Measurements from ENCODE around the gene RAB6B. TPM values are rescaled to one million over a fixed set of nuclear protein-coding genes. Genes with fewer than 3 reads are reported as not detected.

RAB6B gene
- polyA plus RNA-seq, 1 donor (not counting 4 experiments of a cell fraction or from before 2014, with no cell fraction given), result 2.2 TPM

GRCh38 chr3:133820889-133821675 lies 74.6 kb downstream of the RAB6B start:
- Histone ChIP-seq H3K27me3 (ENCODE audit: control insufficient read depth, extremely low read depth, insufficient read depth, low read length) (no peaks in the 10 kb centered on the region), H3K9me3 (ENCODE audit: control insufficient read depth, low read depth, low read length) (no peaks in the 10 kb centered on the region), H3K4me3 (ENCODE audit: control insufficient read depth in 2 of 3, extremely low read depth in 1 of 3, insufficient read depth in 2 of 3, low read depth in 1 of 3, low read length in 3 of 3) (no peak overlapping the region), H4K20me1 (ENCODE audit: control insufficient read depth, extremely low read depth, insufficient read depth, low read length) (no peaks in the 10 kb centered on the region), H3K4me2 (ENCODE audit: control insufficient read depth, extremely low read depth, insufficient read depth, low read depth, low read length) (no peak overlapping the region), H3K36me3 (ENCODE audit: control insufficient read depth in 2 of 2, extremely low read depth in 1 of 2, insufficient read depth in 2 of 2, low read length in 2 of 2) (peaks cover 6 to 40% of the 10 kb centered on the region in 2 experiments), H3K27ac (ENCODE audit: control insufficient read depth, insufficient read depth, low read length) (no peak overlapping the region), H3K9me1 (ENCODE audit: control insufficient read depth, extremely low read depth, insufficient read depth, low read length) (no peaks in the 10 kb centered on the region), H3K4me1 (ENCODE audit: control insufficient read depth, extremely low read depth, insufficient read depth, low read length) (peaks cover 29% of the 10 kb centered on the region), H2AFZ (ENCODE audit: control insufficient read depth, low read length) (no peak overlapping the region), H3K9ac (ENCODE audit: control insufficient read depth, extremely low read depth, insufficient read depth, low read length) (no peak overlapping the region), H3K79me2 (ENCODE audit: control insufficient read depth, insufficient read depth, low read length) (no peaks in the 10 kb centered on the region)
- FAIRE-seq, result no peak
- no peak for DNase-seq (ENCODE audit: low read depth, low spot score)
- no peak for TF ChIP-seq CTCF (optimal IDR thresholded peaks at IDR 0.05 in 1 of 3, IDR thresholded peaks at IDR 0.05 in 1 of 3, conservative IDR thresholded peaks at IDR 0.05 in 1 of 3; ENCODE audit: extremely low read depth in 1 of 3, insufficient read depth in 2 of 3, low read length in 3 of 3)
- no peak for TF ChIP-seq EZH2 (IDR thresholded peaks at IDR 0.05; ENCODE audit: low read length)
- dilution Hi-C loops (cut with MboI; ENCODE audit: extremely low pct_ligation_motif_present, low sequenced_read_pairs), result loop anchor here (5.0 kb wide), 1 partner anchor 51 kb away; no protein-coding TSS in a partner anchor

- DNase-seq (ENCODE audit: low read depth, low spot score), result peak; percentile 52
- H3K4me2 ChIP-seq (ENCODE audit: control insufficient read depth, extremely low read depth, insufficient read depth, low read depth, low read length), result peak overlapping the region; percentile 44
- H3K4me1 ChIP-seq (ENCODE audit: control insufficient read depth, extremely low read depth, insufficient read depth, low read length), result peaks cover 29% of the 10 kb centered on the region
- peaks cover 8 to 44% of the 10 kb centered on the region in 2 experiments for H3K36me3 ChIP-seq (ENCODE audit: control insufficient read depth in 2 of 2, extremely low read depth in 1 of 2, insufficient read depth in 2 of 2, low read length in 2 of 2)
- H3K9ac ChIP-seq (ENCODE audit: control insufficient read depth, extremely low read depth, insufficient read depth, low read length), result no peak overlapping the region
- H3K79me2 ChIP-seq (ENCODE audit: control insufficient read depth, insufficient read depth, low read length), result no peaks in the 10 kb centered on the region
- no peaks in the 10 kb centered on the region for H4K20me1 ChIP-seq (ENCODE audit: control insufficient read depth, extremely low read depth, insufficient read depth, low read length)
- FAIRE-seq, result peak; percentile 96
- H3K27me3 ChIP-seq (ENCODE audit: control insufficient read depth, extremely low read depth, insufficient read depth, low read length), result no peaks in the 10 kb centered on the region
- no peak for TF ChIP-seq CTCF (optimal IDR thresholded peaks at IDR 0.05 in 1 of 3, IDR thresholded peaks at IDR 0.05 in 1 of 3, conservative IDR thresholded peaks at IDR 0.05 in 1 of 3; ENCODE audit: extremely low read depth in 1 of 3, insufficient read depth in 2 of 3, low read length in 3 of 3)
- TF ChIP-seq EZH2 (IDR thresholded peaks at IDR 0.05; ENCODE audit: low read length), result no peak
- no peaks in the 10 kb centered on the region for H3K9me1 ChIP-seq (ENCODE audit: control insufficient read depth, extremely low read depth, insufficient read depth, low read length)
- H3K4me3 ChIP-seq (ENCODE audit: control insufficient read depth in 2 of 3, extremely low read depth in 1 of 3, insufficient read depth in 2 of 3, low read depth in 1 of 3, low read length in 3 of 3), result no peak overlapping the region
- H2AFZ ChIP-seq (ENCODE audit: control insufficient read depth, low read length), result no peak overlapping the region
- H3K9me3 ChIP-seq (ENCODE audit: control insufficient read depth, low read depth, low read length), result no peaks in the 10 kb centered on the region
- dilution Hi-C loops (cut with MboI; ENCODE audit: extremely low pct_ligation_motif_present, low sequenced_read_pairs), result loop anchor here (5.0 kb wide), 1 partner anchor 52 kb away; no protein-coding TSS in a partner anchor
- peak overlapping the region; percentile 33 for H3K27ac ChIP-seq (ENCODE audit: control insufficient read depth, insufficient read depth, low read length)
Measured at GRCh38 chr3:133820129-133820528, 75.6 kb downstream of the RAB6B start.
